NCI-H1105 (cell line): ENCODE measurements around the gene CABP2.
"Not testable (repeated sequence)": the region's sequence is repeated elsewhere in the genome, so short reads cannot be mapped to it uniquely, and the experiment has no call there.

Experiments
- DNase-seq: peaks from one replicate; lab custom pipeline; 2025; lab: John Stamatoyannopoulos, UW

The CABP2 gene

DNA sequence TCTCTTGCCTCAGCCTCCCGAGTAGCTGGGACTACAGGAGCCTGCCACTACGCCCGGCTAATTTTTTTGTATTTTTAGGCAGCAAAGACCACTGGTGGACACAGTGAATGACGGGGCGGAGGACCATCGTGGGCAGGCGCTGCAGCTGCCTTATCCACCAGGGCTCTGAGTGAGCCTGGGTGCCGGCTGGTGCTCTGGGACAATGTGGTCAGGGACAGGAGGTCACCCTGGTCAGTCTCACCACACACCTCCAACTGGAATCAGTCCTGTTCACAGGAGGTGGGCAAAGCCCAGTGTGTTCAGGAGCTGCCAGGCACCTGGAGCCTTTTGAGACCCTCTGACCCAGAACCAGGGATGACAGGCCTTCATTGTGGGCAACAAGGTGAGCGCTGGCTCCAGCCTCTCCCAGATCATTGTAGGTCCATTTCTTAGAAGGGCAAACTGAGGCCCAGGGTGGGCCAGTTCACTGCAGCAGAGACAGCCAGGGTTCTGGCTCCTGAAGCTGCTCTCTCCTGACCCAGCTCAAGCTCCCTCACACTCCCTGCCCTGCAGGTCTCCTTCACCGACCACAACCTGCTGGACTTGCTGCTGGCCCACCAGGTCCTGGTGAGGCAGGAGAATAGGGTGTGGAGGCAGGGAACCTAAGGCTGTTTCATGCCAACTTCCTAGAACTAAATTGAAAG is 15.7 kb upstream of the CABP2 start:
- DNase-seq = no peak

DNA sequence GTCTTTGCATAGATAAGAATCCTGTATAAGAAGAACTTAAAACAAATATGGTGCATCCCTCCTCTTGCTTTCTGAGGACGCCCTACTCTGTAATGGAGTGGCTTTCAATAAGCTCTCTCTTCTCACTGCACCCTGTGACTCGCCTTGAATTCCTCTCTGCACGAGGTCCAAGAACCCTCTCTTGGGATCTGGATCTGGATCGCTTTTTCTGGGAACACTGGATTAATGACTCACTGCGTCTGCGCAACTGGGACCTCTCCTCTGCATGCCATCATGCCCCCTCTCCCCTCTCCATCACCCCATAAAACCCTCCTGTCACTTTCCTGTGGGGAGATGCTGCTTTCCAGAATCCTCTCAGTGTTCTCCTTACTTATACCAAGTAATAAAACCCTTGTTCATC is 15.1 kb upstream of the CABP2 start:
- DNase-seq = no peak

DNA sequence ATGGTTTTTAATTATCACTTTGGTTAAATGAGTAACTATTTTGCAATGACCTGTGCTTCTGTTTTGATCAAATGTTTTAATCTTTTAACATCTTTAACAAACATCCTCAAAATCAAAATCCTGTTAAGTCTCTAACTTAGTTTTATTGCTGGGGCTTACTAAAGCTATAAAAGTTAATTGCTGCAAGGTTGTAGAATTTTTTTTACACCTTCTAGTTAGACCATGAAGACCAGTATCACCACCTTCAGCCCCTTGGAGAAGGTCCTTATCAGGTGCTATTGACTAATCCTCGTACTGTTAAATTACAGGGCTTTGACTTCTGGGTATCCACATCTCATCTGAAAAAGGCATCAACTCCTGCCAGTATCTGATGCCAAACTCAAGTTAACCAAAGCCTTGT is 12.3 kb upstream of the CABP2 start:
- no peak for DNase-seq

DNA sequence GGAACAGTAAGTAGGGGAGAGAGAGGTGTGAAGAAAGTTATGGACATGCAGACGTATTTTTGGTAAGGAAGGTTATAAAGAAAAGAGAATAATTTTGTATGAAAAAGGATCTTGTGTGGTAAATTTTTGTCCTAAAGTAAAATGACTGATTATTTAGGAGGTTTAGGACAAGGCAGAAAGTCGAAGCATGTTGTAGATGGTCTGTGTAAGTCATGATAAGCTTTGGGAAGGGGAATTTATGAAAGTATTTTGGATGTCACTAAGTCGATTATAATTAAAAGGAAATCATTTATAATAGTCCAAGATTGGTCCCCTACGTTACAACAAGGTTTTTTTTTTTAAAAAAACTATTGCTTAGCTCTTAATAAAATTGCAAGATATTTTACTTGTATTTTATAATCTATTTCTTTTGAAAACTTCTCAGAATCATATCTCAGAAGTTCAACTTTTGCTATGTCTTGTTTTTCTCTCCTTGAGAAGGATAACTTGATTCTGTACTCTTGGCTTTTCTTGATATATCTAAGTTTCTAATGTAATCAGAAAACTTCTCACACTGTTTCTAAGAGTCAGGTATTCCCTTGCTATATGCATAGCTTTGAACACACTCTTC is 10.9 kb upstream of the CABP2 start:
- no peak for DNase-seq

DNA sequence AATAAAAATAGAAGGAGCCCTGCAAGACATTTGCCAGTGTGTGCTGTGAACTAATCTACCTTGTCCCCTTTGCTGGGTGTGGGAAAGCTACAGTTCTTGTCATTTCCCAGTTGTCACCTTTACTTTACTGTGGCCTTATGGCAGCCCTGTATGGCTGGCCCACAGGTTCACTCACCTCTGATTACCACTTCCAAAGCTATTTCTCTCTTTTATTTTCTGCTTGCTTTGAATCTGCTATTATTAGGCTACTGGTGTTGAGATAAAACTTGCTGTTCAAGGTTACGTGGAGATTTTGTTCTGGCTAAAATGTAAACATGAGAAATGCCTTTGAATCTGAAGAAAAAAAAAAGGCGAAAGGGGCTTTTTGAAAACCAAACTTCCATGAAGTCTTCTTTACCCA is 9.6 kb upstream of the CABP2 start:
- no peak for DNase-seq

DNA sequence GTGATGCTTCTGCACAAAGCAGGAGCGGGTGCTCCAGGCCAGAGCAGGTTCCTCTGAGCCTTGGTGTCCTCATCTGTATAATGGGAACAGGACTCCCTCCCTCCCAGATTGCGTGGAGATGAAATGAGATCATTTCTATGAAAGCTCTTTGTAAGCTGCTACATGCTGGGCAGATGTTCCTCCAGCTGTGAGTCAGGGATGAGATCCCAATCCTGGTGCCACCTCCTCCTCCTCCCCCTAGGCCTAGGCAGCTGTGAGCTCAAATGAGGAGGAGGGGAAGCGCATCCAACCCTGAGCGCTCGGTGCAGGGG is 7.0 kb upstream of the CABP2 start:
- DNase-seq = no peak

DNA sequence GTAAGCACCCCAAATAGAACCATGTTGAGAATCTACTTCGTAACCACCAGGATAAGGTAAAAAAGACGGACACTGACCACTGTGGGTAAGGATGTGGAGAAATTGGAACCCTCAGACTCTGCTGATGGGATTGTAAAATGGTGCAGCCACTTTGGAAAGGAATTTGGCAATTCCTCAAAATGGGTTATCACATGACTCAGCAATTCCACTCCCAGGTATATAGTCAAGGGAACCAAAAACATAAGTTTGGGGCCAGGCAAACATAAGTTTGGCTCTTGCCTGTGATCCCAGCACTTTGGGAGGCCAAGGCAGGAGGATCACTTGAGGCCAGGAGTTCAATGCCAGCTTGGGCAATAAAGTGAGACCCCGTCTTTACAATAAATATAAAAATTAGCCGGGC is 5.1 kb upstream of the CABP2 start:
- DNase-seq = no peak

DNA sequence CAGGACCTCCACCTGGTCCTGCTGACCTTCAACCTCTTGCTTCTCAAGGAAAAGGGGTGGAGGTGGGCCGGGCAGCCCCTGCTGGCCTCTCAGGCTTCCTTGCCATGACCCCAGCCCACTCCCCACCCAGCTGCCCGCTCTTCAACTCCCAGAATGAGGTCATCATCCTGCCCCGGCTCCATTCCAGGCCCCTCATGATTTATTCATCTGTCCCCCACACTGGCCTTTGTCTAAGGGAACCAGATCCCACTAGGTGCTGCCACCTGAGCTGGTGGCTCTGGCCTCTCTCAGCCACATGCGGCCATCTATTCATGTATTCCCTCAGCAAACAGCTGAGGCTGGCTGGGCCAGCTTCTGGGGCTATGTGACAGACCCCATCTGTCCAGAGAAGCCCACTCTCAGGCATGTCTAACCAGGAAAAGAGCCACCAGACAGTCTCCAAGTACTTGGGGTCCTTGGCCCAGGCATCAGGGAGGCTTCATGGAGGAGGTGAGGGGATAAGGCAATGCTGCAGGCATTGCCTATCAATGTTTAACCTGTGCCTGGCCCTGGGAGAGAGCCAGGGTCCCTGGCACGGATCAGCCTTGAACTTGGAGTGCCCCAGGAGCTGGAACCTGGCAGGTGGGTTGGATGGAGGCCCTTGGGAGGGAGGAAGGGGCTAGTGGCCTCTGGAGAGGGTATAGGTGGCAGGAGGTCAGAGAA is 2.2 kb upstream of the CABP2 start:
- DNase-seq = no peak

DNA sequence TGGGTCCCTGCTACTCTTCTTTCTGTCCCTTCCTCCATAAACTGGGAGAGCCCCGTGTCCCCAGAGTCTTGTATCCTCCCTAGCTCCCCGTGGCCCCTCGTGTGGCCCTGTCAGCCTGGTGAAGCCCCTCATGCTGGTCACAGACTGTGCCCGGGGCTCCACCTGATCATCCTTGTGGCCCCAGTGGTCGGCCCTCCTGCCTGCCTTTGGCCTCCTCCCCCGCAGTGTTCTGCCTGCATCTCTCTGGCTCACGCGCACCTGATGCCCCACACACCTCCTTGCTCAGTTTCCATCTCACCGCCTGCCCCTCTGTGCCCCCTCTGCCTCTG is 1.2 kb upstream of the CABP2 start:
- DNase-seq = no peak

DNA sequence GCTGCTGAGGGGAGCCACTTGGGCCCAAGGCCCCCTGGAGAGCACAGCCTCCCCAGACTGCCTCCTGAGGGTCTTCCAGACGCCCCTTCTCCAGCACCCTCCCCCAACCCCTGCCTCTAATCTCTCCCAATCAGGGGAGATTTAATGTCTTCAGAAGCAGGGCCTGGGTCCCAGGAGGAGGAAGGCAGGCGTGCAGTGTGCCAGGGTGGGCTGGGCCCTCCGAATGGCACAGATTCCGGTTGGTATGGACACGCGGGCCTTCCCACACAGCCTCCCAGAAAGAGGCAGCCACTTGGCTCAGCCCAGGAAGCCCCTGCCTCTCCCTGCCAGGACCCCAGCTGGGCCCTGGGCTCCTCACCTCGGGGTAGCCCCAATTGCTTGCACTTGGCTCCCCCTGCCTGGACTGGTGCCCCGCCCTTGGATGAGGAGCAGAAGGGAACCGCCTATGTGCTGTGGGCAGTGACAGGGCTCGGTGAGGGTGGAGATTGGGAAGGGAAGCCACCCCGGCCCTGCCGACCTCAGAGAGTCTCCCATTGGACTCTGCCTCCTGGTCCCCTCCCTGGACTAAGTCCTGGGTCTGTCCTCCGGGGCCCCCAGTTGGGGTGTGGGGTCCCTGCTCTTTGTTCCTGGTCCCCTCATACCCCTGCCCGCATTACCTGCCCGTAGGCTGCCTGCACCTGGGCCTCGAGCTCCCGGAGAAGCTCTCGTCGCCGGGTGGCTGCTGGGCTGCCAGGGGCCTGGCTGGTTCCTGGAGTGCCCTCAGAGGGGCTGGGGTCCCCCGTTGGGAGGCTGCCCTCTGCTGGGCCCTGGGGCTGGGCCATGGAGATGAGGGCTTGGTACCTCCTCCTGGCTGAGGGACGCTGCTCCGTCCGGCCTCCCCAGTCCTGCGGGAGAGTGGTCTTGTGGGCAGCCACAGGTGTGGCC is 572 bp upstream of the CABP2 start:
- DNase-seq = no peak

DNA sequence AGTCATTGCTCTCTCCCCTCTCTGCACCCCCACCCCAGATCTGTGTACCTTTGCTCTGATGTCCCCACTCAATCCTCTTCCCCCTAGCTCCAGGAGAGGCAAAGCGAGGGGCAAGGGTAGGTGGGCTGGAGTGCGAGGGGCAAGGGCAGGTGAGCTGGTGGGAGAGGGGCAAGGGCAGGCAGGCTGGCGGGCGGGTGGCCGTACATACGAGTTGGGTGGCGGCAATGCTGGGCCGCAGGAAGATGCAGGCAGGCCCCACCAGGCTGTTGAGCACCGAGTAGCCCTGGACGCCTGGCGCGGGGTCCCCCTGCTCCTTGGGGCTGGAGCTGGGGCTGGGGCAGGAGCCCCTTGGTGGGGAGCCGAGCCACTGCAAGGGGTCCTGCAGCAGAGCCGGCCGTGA is 908 bp downstream of the CABP2 start:
- DNase-seq = no peak

DNA sequence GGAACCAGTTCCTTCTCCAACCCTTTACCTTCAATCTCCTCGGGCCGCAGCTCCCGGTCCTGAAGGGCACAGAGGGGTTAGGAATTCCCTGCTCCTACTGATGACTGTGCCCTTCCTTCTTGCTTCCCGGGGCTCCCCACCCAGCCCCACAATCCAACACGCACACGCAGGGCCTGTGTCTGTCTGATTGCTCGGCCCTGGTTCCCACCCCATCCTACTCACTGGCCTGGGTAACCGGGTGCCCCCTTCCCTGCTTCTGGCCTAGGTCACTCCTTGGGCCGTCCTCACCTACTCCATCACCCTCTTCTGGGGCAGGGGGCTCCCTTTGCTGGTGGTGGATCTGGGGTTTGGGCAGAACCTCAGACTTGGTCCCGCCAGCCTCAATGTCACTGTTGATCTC is 1.3 kb downstream of the CABP2 start:
- no peak for DNase-seq

DNA sequence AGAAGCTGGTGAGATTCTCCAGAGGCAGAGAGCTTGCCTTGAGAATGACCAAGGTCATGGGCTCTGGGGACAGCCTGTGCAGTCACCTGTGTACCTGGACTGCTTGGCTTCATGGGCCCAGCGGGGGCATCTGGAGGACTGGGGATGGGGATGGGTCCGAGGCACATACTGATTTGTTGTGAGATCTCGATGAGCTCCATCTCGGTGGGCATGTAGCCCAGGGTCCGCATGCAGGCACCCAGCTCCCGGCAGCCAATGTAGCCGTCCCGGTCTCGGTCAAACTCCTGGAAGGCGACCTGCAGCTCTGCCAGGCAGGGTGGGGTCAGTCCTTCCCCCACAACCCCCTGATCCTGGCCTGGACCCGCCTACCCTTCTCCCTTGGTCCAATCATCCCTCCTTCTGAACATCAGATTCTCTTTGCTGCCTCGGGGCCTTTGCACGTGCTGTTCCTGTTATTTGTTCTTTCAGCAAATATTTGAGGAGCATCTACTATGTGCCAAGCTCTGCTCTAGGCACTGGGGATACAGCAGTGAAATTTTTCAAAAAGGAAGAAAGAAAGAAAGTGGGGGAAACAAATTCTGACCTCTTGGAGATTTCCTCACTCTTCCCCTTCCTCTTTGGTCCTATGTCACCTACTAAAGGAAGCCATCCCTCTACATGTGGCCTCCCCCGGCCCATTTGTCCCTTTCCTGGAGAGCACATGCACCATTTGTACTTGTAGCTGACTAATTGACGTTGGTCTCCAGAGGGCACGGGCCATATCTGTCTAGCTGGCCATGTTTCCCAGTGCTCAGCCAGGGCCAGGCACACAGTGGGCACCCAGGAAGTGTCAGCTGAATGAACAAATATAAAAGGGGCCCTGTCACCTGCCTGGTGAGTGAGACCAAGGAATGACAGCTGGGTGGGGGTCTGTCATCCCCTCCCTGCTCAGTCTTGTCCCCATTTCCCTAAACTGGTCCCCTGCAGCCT is 2.1 kb downstream of the CABP2 start:
- no peak for DNase-seq

DNA sequence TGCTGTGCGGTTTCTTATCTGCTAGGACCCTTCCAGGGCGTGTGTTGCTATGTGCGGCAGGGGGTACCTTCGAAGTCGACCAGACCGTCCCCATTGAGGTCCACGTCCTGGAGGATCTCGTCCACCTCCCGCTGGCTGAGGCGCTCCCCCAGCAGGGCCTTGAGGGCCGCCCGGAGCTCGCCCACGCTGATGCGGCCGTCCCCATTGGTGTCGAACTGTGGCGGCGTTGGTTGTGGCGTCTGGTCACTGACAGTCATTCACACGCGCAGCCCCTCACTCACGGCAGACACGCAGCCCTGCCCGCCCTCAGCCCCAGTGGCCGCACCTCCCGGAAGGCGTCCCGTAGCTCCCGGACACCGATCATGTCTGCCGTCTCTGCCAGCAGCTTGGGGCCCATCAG is 3.5 kb downstream of the CABP2 start:
- no peak for DNase-seq

DNA sequence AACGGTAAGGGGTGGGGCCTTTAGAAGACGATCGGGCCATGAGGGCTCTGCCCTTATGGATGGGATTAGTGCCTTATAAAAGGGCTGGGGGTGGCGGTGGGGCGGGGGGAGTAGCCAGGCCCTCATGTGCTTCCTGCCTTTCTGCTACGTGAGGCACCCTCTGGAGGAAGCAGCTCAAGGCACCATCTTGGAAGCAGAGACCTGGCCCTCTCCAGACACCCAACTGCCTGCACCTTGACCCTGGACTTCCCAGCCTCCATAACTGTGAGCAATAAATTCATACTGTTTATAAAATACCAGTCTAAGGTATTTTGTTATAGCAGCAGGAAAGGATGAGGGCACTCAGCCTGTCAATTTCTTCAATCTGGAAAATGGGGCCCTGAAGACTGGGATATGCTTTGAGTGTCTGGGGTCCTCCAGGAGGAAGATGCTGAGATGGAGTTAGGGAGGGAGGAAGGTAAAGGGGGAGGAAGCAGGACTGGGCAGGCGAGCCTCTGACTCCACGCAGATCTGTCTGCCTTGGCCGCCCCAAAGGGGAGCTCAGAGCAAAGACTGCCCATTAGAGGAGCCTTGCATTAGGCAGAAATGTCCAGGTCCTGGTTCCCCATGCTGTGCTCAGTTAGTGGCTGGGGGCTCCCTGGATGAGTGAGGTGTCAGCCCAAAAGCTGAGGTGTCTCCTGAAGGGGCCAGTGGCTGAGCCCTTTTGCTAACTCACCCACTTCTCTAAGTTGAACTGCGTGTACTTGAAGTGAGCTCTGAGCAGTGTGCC is 5.3 kb downstream of the CABP2 start:
- no peak for DNase-seq

DNA sequence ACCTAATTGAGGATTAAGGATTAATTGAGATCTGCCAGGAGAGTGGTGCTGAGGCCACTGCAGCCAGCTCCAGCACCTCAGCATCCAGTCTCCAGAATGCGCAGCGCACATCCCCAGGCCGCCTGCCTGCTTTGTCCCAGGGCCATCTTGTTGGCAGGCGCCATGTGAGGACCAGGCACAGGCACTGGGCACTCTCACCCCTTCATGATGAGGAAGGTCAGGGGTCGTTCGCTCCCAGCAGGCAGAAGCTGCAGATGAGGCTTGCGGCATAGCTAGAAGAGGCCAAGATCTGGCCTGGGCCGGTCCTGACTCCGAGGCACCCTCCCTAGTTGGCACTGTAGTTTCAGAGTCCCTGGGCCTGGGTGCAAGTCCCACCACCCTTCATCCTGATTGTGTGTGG is 6.4 kb downstream of the CABP2 start:
- DNase-seq = no peak

DNA sequence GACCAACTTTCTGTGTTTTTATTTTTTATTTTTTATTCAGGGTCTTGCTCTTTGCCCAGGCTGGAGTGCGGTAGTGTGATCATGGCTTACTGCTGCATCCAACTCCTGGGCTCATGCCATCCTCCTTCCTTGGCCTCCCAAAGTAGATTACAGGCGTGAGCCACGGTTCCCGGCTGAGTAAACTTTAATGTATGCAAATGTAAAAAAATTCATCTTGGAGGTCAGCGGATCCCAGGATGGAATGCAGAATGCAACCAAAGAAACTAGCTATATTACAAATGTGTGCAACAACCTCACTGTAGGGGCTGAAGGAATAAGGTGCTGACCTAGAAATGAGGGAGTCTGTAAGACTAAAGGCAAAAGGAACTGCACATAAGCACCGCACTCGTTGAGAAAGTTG is 9.1 kb downstream of the CABP2 start:
- no peak for DNase-seq

DNA sequence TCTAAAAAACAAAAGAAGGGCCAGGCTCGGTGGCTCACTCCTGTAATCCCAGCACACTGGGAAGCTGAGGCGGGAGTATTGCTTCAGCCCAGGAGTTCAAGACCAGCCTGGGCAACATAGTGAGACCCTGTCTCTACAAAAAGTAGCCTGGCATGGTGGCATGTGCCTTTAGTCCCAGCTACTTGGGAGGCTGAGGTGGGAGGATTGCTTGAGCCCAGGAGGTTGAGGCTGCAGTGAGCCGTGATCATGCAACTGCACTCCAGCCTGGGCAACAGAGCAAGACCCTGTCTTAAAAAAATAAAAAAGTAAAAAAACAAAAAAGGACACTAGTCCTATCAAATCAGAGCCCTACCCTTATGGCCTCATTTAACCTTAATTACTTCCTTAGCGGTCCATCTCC is 11.7 kb downstream of the CABP2 start:
- DNase-seq = not testable (repeated sequence)

DNA sequence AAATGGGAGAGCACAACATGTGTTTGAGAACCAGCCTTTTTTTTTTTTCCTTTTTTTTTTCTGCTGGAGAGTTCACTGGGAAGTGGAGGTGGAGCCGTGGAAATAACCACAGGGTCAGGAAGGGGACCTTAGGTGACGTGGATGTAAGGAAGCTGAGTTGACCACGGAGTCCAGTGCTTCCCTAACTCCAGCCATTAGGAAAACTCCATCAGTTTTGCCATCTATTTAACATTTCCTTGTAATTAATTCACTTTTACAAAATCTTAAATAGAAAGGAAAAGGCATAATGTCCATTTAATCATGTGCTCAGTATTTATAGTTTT is 13.3 kb downstream of the CABP2 start:
- no peak for DNase-seq

DNA sequence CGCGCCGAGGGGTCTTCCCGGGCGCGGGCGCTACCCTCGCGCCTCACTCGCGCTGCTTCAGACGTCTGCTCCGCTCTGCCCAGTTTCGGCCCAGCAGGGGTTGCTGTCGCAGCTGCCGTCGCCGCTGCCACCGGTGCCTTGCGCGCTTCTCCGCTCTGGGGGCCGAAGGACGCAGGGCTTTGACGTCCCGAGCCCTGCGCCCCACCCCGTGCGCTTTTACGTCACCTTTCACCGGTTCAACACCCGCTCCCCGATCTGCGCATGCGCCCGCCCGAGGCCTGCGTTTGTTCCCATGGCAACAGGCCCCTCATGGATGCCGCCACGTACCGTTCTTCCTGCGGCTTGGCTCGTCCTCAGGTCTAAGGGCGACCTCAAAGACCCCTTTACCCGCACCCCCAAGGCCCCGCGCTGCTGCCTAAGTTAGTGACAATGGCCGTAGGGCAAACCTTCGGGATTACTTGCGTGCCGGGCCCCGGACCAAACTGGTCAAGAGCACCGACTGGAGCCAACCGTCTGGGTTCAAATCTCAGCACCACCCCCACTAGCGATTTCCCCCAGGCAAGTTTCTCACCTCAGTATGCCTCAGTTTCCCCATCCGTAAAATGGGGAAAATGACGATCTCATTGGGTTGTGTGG is 14.6 kb downstream of the CABP2 start:
- peak; percentile 98 for DNase-seq
